GM23338 (cell line): ENCODE results near the gene KCNJ10. TPM values are rescaled to one million over a fixed set of nuclear protein-coding genes. Genes with fewer than 3 reads are reported as not detected.

Experiments used
- ATAC-seq: fragments of 200-7000 bp; cut with Tn5 transposase; 3 replicates; pipeline ENCODE4 v1.9.1; 2020
- DNase-seq: peaks from one replicate; pipeline ENCODE4 v3.0.0-alpha.2; 2015; ENCODE audit warnings: low spot score
- H2AFZ ChIP-seq: fragments of 200-600 bp; sonication (generic); 2 replicates; pipeline ENCODE4 v1.8.0; 2016; ENCODE audit warnings: antibody characterized with exemption, mild to moderate bottlenecking, moderate library complexity
- H3F3A ChIP-seq: fragments of 200-600 bp; sonication (generic); replicated peaks from 2 replicates; pipeline ENCODE4 v1.8.0; 2017; ENCODE audit warnings: antibody characterized with exemption, mixed run types, low read depth
- H3K27ac ChIP-seq: fragments of 200-600 bp; sonication (generic); 2 replicates; pipeline ENCODE4 v1.6.1; 2016; ENCODE audit warnings: low read depth
- H3K27me3 ChIP-seq: fragments of 200-600 bp; sonication (generic); 2 replicates; pipeline ENCODE4 v1.8.0; 2016; ENCODE audit warnings: mild to moderate bottlenecking, mixed run types, moderate library complexity; ENCODE audit not compliant: insufficient read depth
- H3K36me3 ChIP-seq: fragments of 200-600 bp; sonication (generic); 2 replicates; pipeline ENCODE4 v1.8.0; 2016; ENCODE audit warnings: mild to moderate bottlenecking; ENCODE audit not compliant: insufficient read depth
- H3K4me1 ChIP-seq: fragments of 200-600 bp; sonication (generic); 2 replicates; pipeline ENCODE4 v1.8.0; 2016; ENCODE audit warnings: mild to moderate bottlenecking, moderate library complexity; ENCODE audit not compliant: insufficient read depth
- H3K4me2 ChIP-seq: fragments of 200-600 bp; sonication (generic); 2 replicates; pipeline ENCODE4 v1.7.1; 2017; ENCODE audit warnings: mixed run types
- H3K4me3 ChIP-seq: fragments of 200-600 bp; sonication (generic); 2 replicates; pipeline ENCODE4 v1.6.1; 2016; ENCODE audit warnings: mixed run types
- H3K79me2 ChIP-seq: fragments of 200-600 bp; sonication (generic); replicated peaks from 2 replicates; pipeline ENCODE4 v1.8.0; 2017; ENCODE audit warnings: mild to moderate bottlenecking; ENCODE audit not compliant: insufficient read depth
- H3K9me2 ChIP-seq: fragments of 200-600 bp; sonication (generic); 2 replicates; pipeline ENCODE4 v1.8.0; 2017; ENCODE audit not compliant: insufficient read depth
- H4K20me1 ChIP-seq: fragments of 200-600 bp; sonication (generic); replicated peaks from 2 replicates; pipeline ENCODE4 v1.8.0; 2017; ENCODE audit warnings: mild to moderate bottlenecking; ENCODE audit not compliant: insufficient read depth
- H3K27ac Mint-ChIP-seq: 2 replicates; pipeline ENCODE4 v1.8.0; 2020; ENCODE audit warnings: inconsistent platforms, mild to moderate bottlenecking, moderate library complexity, mixed read lengths
- H3K27me3 Mint-ChIP-seq: 3 replicates; pipeline ENCODE4 v1.8.0; 2022; ENCODE audit warnings: low read depth, mild to moderate bottlenecking, moderate library complexity, mixed read lengths, inconsistent platforms; ENCODE audit not compliant: insufficient read depth, poor library complexity
- H3K36me3 Mint-ChIP-seq: 3 replicates; pipeline ENCODE4 v1.8.0; 2021; ENCODE audit warnings: low read depth, mild to moderate bottlenecking, inconsistent platforms, moderate library complexity, mixed read lengths
- H3K4me1 Mint-ChIP-seq: 3 replicates; pipeline ENCODE4 v1.8.0; 2020; ENCODE audit warnings: mild to moderate bottlenecking, inconsistent platforms, mixed read lengths
- H3K4me3 Mint-ChIP-seq: 3 replicates; pipeline ENCODE4 v1.8.0; 2021; ENCODE audit warnings: moderate library complexity, mild to moderate bottlenecking, inconsistent platforms, mixed read lengths
- H3K9me3 Mint-ChIP-seq: 3 replicates; pipeline ENCODE4 v1.8.0; 2020; ENCODE audit warnings: moderate library complexity, mild to moderate bottlenecking, inconsistent platforms, mixed read lengths
- CREB1 ChIP-seq: fragments of 250-450 bp; sonication (Bioruptor Pico); IDR thresholded peaks from 2 replicates; pipeline ENCODE4 v1.5.0; 2020; ENCODE audit warnings: low read depth, mild to moderate bottlenecking, moderate library complexity
- CTCF ChIP-seq, 2 experiments: fragments of 200-600 bp in 1 of 2; sonication (generic) in 1 of 2; conservative IDR thresholded peaks; 2 replicates each; pipeline versions ENCODE4 v1.5.1 to v1.6.1; 2016 to 2017; ENCODE audit warnings: antibody characterized with exemption in 2 of 2, low read depth in 2 of 2, mild to moderate bottlenecking in 2 of 2, moderate library complexity in 1 of 2
- ETS1 ChIP-seq: IDR thresholded peaks from 2 replicates; pipeline ENCODE4 v1.6.1; 2016; ENCODE audit warnings: antibody characterized with exemption
- EZH2 ChIP-seq: fragments of 200-600 bp; sonication (generic); IDR thresholded peaks from one replicate; pipeline ENCODE4 v1.8.0; 2017; ENCODE audit warnings: antibody characterized with exemption, mild to moderate bottlenecking, low read depth; ENCODE audit not compliant: unreplicated experiment
- JUNB ChIP-seq: IDR thresholded peaks from one replicate; pipeline ENCODE4 v1.6.1; 2016; ENCODE audit warnings: antibody characterized with exemption; ENCODE audit not compliant: unreplicated experiment
- POLR2AphosphoS5 ChIP-seq: IDR thresholded peaks from 2 replicates; pipeline ENCODE4 v1.6.1; 2016; ENCODE audit warnings: antibody characterized with exemption, low read depth
- STAT1 ChIP-seq: IDR thresholded peaks from one replicate; pipeline ENCODE4 v1.6.1; 2016; ENCODE audit warnings: antibody characterized with exemption; ENCODE audit not compliant: unreplicated experiment
- ZNF114 ChIP-seq: fragments of 250-450 bp; sonication (Bioruptor Pico); IDR thresholded peaks from 2 replicates; pipeline ENCODE4 v1.5.0; 2020; ENCODE audit warnings: mild to moderate bottlenecking, moderate library complexity
- ZNF331 ChIP-seq: fragments of 250-450 bp; sonication (Bioruptor Pico); IDR thresholded peaks from 2 replicates; pipeline ENCODE4 v1.5.0; 2020; ENCODE audit warnings: low read depth, mild to moderate bottlenecking, moderate library complexity
- polyA plus RNA-seq: library from polyadenylated mRNA; unstranded; fragments of >200 nt; fragmentation: Nextera tagmentation; extraction: Ambion mirVana; gene quantifications from 2 replicates; pipeline ENCODE4 v1.2.1, GENCODE V29; 2016
- total RNA-seq: library from RNA; depleted of rRNA; stranded (reverse); fragments of >200 nt; shearing (Covaris generic); gene quantifications from 2 replicates; pipeline ENCODE4 v1.2.3, GENCODE V29; 2014
- TF ChIP-seq, protein P1 (sequence below): IDR thresholded peaks from one replicate; pipeline ENCODE4 v1.6.1; 2018; ENCODE audit warnings: antibody characterized with exemption; ENCODE audit not compliant: unreplicated experiment

The KCNJ10 gene
- total and polyA plus RNA-seq, 2 experiments from 2014 or later = 1.4 to 2.8 TPM

DNA sequence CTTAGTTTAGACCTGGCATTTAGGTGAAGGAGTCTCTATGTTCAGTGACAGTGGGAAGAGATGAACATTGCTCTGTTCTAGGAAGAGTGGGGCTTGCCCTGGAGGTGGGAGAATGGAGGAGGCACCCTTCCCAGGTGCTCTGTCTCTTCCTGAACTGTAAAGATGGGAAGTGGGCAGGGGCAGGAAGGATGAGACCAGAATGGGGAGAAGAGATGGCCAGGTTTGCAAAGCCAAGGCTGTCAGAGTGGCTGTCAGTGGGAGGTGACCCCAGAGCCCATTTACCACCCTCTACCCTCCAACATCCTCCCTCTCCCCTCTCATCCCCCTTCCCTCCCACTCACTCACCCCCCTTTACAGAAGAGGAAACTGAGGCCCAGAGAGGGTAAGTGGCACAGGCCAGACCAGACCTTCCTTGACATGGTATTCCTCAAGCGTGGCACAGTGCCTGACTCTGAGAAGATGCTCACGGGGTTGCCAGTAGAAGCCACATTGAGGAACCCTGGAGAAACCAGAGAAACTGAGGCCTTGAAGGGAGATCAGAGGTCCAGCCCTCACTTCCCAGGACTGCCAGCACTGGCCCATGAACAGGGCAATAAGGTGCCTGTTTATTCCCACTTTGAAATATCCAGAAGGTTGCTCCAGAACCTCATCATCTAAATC is 29.9 kb upstream of the KCNJ10 start:
- peaks cover 12% of the 10 kb centered on the region; the same call in 1 of the 2 replicates for H3F3A ChIP-seq
- no peak overlapping the region for H2AFZ ChIP-seq
- peaks cover 5% of the 10 kb centered on the region for H3K36me3 Mint-ChIP-seq
- H3K79me2 ChIP-seq = peaks cover 27% of the 10 kb centered on the region
- no peaks in the 10 kb centered on the region for H3K27me3 ChIP-seq
- H3K36me3 ChIP-seq = no peaks in the 10 kb centered on the region
- no peaks in the 10 kb centered on the region for H3K9me2 ChIP-seq
- no peak for TF ChIP-seq EZH2
- no peak for TF ChIP-seq CTCF (conservative IDR thresholded peaks at IDR 0.05; ENCODE audit: low read depth in 2 of 2)
- no peak for TF ChIP-seq POLR2AphosphoS5
- no peak for TF ChIP-seq JUNB
- TF ChIP-seq ZNF331 (CRISPR knock-in tag) = no peak
- no peak for TF ChIP-seq CREB1 (CRISPR knock-in tag)
- TF ChIP-seq STAT1 = no peak
- TF ChIP-seq, protein P1, sequence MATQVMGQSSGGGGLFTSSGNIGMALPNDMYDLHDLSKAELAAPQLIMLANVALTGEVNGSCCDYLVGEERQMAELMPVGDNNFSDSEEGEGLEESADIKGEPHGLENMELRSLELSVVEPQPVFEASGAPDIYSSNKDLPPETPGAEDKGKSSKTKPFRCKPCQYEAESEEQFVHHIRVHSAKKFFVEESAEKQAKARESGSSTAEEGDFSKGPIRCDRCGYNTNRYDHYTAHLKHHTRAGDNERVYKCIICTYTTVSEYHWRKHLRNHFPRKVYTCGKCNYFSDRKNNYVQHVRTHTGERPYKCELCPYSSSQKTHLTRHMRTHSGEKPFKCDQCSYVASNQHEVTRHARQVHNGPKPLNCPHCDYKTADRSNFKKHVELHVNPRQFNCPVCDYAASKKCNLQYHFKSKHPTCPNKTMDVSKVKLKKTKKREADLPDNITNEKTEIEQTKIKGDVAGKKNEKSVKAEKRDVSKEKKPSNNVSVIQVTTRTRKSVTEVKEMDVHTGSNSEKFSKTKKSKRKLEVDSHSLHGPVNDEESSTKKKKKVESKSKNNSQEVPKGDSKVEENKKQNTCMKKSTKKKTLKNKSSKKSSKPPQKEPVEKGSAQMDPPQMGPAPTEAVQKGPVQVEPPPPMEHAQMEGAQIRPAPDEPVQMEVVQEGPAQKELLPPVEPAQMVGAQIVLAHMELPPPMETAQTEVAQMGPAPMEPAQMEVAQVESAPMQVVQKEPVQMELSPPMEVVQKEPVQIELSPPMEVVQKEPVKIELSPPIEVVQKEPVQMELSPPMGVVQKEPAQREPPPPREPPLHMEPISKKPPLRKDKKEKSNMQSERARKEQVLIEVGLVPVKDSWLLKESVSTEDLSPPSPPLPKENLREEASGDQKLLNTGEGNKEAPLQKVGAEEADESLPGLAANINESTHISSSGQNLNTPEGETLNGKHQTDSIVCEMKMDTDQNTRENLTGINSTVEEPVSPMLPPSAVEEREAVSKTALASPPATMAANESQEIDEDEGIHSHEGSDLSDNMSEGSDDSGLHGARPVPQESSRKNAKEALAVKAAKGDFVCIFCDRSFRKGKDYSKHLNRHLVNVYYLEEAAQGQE = no peak
- TF ChIP-seq ETS1 = no peak
- TF ChIP-seq ZNF114 = no peak
- H3K4me2 ChIP-seq = peak overlapping the region; percentile 96
- H3K27ac ChIP-seq = no peak overlapping the region
- H3K27me3 Mint-ChIP-seq = peaks cover 9% of the 10 kb centered on the region
- ATAC-seq (no peak), DNase-seq (no peak)
- H3K4me1 Mint-ChIP-seq = peaks cover 66% of the 10 kb centered on the region
- H3K4me1 ChIP-seq = peaks cover 53% of the 10 kb centered on the region
- 0 out of 2 replicates have a peak overlapping the region, but pooled peaks have one; percentile 77 for H3K4me3 ChIP-seq
- H3K4me3 Mint-ChIP-seq = no peak overlapping the region; the same call in 2 of the 3 replicates
- H3K27ac Mint-ChIP-seq = no peak overlapping the region
- H3K9me3 Mint-ChIP-seq = no peaks in the 10 kb centered on the region; the same call in 2 of the 3 replicates
- H4K20me1 ChIP-seq = no peaks in the 10 kb centered on the region
